ENCODE data around the gene INPP5A.

Gene INPP5A

DNA sequence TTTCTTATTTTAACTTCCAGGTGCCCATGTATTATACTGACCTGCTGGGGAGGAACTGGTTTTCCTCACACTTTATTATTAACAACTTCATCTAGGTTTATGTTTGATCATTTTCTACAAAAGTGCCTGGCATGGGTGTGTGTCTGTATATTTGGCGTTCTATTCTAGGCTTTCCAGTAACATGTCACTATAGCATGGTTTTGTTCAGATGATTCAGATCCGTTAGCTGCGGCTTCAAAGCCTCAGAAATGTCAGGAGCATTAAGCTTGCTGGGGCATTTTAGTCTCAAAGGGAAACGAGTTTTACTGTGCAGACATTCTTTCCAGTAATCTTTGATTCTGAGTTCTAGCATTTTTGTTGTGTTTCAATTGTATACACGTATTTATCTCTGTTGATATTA is 2.3 kb downstream of the INPP5A start:
- no peak for ATAC-seq
- TF ChIP-seq ZFP3 (CRISPR knock-in tag; IDR thresholded peaks at IDR 0.05): no peak
- TF ChIP-seq ESRRG (CRISPR knock-in tag; IDR thresholded peaks at IDR 0.05): no peak
- TF ChIP-seq TCF4 (CRISPR knock-in tag; IDR thresholded peaks at IDR 0.05; ENCODE audit: borderline replicate concordance): no peak
- TF ChIP-seq PPARA (CRISPR knock-in tag; IDR thresholded peaks at IDR 0.05; ENCODE audit: borderline replicate concordance): no peak

DNA sequence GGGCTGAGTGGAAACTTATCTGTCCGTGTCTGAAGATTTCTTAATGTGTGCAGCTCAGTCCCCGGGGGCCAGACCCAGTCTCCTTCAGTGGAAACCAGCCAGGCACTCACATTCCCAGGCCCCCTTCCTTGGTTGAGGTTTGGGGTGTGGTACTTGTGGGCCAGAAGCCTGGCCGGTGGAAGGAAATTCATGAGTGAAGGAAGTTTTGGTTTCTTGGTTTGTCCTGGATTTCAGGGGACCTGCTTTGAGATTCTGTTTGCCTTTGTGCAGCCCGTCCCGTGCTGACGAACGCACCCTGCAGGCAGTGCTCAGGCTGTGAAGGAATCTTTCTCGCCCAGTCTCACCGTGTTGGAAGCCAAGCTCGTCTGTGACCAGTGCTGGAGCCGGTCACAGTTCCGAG is 2.9 kb downstream of the INPP5A start:
- TF ChIP-seq, protein P1, sequence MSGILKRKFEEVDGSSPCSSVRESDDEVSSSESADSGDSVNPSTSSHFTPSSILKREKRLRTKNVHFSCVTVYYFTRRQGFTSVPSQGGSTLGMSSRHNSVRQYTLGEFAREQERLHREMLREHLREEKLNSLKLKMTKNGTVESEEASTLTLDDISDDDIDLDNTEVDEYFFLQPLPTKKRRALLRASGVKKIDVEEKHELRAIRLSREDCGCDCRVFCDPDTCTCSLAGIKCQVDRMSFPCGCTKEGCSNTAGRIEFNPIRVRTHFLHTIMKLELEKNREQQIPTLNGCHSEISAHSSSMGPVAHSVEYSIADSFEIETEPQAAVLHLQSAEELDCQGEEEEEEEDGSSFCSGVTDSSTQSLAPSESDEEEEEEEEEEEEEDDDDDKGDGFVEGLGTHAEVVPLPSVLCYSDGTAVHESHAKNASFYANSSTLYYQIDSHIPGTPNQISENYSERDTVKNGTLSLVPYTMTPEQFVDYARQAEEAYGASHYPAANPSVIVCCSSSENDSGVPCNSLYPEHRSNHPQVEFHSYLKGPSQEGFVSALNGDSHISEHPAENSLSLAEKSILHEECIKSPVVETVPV (CRISPR knock-in tag; IDR thresholded peaks at IDR 0.05): no peak
- TF ChIP-seq BACH2 (CRISPR knock-in tag; IDR thresholded peaks at IDR 0.05; ENCODE audit: borderline replicate concordance) (no peak), SNAI2 (CRISPR knock-in tag; IDR thresholded peaks at IDR 0.05) (no peak), ZC3H10 (CRISPR knock-in tag; IDR thresholded peaks at IDR 0.05) (no peak), PPARA (CRISPR knock-in tag; IDR thresholded peaks at IDR 0.05; ENCODE audit: borderline replicate concordance) (no peak), CSDC2 (CRISPR knock-in tag; IDR thresholded peaks at IDR 0.05) (no peak), ESRRG (CRISPR knock-in tag; IDR thresholded peaks at IDR 0.05) (no peak)
- no peak for ATAC-seq

DNA sequence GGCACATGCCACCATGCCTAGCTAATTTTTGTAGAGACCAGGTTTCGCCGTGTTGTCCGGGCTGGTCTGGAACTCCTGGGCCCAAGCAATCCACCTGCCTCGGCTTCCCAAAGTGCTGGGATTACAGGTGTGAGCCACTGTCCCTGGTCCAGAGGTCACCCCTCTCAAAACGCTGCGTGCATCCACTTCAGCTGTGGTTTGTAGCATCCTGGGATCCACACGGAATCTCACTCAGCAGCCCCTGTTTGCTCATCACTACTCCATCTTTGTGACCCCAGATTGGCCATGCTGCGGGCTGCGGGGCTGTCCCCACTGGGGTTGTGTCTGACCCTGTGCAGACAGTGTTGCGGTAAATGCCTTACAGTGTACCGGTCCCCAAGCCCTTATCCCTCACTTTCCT is 3.5 kb downstream of the INPP5A start:
- ATAC-seq: no peak
- TF ChIP-seq PPARA (CRISPR knock-in tag; IDR thresholded peaks at IDR 0.05; ENCODE audit: borderline replicate concordance) (no peak), ISL1 (CRISPR knock-in tag; IDR thresholded peaks at IDR 0.05) (no peak), BACH2 (CRISPR knock-in tag; IDR thresholded peaks at IDR 0.05; ENCODE audit: borderline replicate concordance) (no peak), ZC3H10 (CRISPR knock-in tag; IDR thresholded peaks at IDR 0.05) (no peak), ZFP3 (CRISPR knock-in tag; IDR thresholded peaks at IDR 0.05) (no peak), ZNF70 (CRISPR knock-in tag; IDR thresholded peaks at IDR 0.05) (no peak), SNAI2 (CRISPR knock-in tag; IDR thresholded peaks at IDR 0.05) (no peak), TCF4 (CRISPR knock-in tag; IDR thresholded peaks at IDR 0.05; ENCODE audit: borderline replicate concordance) (no peak), ZFP30 (CRISPR knock-in tag; IDR thresholded peaks at IDR 0.05) (no peak), RARB (CRISPR knock-in tag; IDR thresholded peaks at IDR 0.05) (no peak), CSDC2 (CRISPR knock-in tag; IDR thresholded peaks at IDR 0.05) (no peak), ESRRG (CRISPR knock-in tag; IDR thresholded peaks at IDR 0.05) (no peak), ARNTL (CRISPR knock-in tag; IDR thresholded peaks at IDR 0.05; ENCODE audit: borderline replicate concordance, low read depth) (no peak), TOX (CRISPR knock-in tag; IDR thresholded peaks at IDR 0.05; ENCODE audit: borderline replicate concordance) (no peak), OSR1 (CRISPR knock-in tag; IDR thresholded peaks at IDR 0.05) (no peak), GLIS3 (CRISPR knock-in tag; IDR thresholded peaks at IDR 0.05) (no peak)
- TF ChIP-seq, protein P2, sequence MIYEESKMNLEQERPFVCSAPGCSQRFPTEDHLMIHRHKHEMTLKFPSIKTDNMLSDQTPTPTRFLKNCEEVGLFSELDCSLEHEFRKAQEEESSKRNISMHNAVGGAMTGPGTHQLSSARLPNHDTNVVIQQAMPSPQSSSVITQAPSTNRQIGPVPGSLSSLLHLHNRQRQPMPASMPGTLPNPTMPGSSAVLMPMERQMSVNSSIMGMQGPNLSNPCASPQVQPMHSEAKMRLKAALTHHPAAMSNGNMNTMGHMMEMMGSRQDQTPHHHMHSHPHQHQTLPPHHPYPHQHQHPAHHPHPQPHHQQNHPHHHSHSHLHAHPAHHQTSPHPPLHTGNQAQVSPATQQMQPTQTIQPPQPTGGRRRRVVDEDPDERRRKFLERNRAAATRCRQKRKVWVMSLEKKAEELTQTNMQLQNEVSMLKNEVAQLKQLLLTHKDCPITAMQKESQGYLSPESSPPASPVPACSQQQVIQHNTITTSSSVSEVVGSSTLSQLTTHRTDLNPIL (CRISPR knock-in tag; IDR thresholded peaks at IDR 0.05; ENCODE audit: low read depth): no peak
- TF ChIP-seq, protein P3, sequence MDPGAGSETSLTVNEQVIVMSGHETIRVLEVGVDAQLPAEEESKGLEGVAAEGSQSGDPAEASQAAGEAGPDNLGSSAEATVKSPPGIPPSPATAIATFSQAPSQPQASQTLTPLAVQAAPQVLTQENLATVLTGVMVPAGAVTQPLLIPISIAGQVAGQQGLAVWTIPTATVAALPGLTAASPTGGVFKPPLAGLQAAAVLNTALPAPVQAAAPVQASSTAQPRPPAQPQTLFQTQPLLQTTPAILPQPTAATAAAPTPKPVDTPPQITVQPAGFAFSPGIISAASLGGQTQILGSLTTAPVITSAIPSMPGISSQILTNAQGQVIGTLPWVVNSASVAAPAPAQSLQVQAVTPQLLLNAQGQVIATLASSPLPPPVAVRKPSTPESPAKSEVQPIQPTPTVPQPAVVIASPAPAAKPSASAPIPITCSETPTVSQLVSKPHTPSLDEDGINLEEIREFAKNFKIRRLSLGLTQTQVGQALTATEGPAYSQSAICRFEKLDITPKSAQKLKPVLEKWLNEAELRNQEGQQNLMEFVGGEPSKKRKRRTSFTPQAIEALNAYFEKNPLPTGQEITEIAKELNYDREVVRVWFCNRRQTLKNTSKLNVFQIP (CRISPR knock-in tag; IDR thresholded peaks at IDR 0.05; ENCODE audit: borderline replicate concordance, low read depth): no peak
- TF ChIP-seq, protein P4, sequence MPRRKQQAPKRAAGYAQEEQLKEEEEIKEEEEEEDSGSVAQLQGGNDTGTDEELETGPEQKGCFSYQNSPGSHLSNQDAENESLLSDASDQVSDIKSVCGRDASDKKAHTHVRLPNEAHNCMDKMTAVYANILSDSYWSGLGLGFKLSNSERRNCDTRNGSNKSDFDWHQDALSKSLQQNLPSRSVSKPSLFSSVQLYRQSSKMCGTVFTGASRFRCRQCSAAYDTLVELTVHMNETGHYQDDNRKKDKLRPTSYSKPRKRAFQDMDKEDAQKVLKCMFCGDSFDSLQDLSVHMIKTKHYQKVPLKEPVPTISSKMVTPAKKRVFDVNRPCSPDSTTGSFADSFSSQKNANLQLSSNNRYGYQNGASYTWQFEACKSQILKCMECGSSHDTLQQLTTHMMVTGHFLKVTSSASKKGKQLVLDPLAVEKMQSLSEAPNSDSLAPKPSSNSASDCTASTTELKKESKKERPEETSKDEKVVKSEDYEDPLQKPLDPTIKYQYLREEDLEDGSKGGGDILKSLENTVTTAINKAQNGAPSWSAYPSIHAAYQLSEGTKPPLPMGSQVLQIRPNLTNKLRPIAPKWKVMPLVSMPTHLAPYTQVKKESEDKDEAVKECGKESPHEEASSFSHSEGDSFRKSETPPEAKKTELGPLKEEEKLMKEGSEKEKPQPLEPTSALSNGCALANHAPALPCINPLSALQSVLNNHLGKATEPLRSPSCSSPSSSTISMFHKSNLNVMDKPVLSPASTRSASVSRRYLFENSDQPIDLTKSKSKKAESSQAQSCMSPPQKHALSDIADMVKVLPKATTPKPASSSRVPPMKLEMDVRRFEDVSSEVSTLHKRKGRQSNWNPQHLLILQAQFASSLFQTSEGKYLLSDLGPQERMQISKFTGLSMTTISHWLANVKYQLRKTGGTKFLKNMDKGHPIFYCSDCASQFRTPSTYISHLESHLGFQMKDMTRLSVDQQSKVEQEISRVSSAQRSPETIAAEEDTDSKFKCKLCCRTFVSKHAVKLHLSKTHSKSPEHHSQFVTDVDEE (CRISPR knock-in tag; IDR thresholded peaks at IDR 0.05): no peak

DNA sequence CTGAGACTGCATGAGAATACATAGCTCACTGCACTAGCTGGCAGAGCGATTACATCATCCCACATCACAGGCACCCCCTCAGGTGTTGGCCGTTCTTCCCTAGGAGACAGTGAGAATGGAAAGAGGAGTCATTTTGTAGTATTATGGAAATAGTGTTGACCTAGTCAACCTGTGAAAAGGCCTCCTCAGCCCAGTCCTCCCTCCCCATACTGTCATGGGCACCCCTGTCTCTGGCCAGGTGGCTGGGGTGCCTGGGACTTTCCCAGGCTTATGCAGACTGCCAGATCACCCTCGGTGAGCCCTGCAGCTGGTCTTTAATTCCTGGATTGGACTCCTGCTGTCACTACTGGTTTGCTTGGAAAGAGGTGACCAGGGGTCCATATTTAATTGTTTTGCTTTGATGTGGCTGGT is 4.0 kb downstream of the INPP5A start:
- ATAC-seq: no peak
- TF ChIP-seq CSDC2 (CRISPR knock-in tag; IDR thresholded peaks at IDR 0.05) (no peak), ZFP30 (CRISPR knock-in tag; IDR thresholded peaks at IDR 0.05) (no peak), ZFP3 (CRISPR knock-in tag; IDR thresholded peaks at IDR 0.05) (no peak), ZNF565 (CRISPR knock-in tag; conservative IDR thresholded peaks at IDR 0.05; ENCODE audit: low read depth) (no peak), RARB (CRISPR knock-in tag; IDR thresholded peaks at IDR 0.05) (no peak)

Data from SK-N-SH treated with all-trans-retinoic acid at 6 μM for 48 hours (cell line).